Subcutaneous adipose tissue (tissue), 4 donors: Measurements from ENCODE around the gene TDO2. TPM values are rescaled to one million over a fixed set of nuclear protein-coding genes. Genes with fewer than 3 reads are reported as not detected.

Experiments used
- CTCF ChIP-seq: fragments of 450-650 bp; IDR thresholded peaks from one replicate; pipeline ENCODE4 v1.5.1; 2016; ENCODE audit warnings: low read depth, mild to moderate bottlenecking, control low read depth, antibody characterized with exemption, moderate library complexity
- total RNA-seq, 4 donors: library from RNA; depleted of rRNA; stranded (reverse); fragments of >200 nt; gene quantifications; one replicate each; pipeline ENCODE4 v1.1.0, GENCODE V29; 2016

Gene TDO2
- total RNA-seq, 4 donors from 2014 or later, result not detected

- no peak for TF ChIP-seq CTCF
Observed at GRCh38 chr4:155954939-155955338, 51.4 kb downstream of the TDO2 start.

GRCh38 chr4:155956461-155956860, 53.0 kb downstream of the TDO2 start:
- no peak for TF ChIP-seq CTCF

GRCh38 chr4:155959417-155959816, 55.9 kb downstream of the TDO2 start:
- no peak for TF ChIP-seq CTCF

DNA sequence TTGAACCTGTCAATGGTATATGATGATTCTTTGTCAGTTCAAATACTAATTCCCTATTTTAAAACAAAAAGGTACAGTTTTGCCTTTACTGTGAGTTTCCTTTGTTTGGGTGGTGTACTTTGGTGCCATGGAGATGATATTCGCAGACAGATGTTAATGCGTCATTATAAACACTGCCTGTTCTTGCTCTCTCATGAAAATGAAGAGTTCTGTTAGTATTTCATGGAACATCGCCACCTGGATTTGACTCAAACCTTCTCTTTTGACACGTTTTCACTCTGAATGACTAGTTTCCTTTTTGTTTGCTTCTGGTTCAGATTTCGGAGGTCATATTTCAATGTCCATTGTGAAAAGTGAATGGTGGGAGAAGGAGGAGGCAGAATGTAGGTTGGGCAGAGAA, 57.0 kb downstream of the TDO2 start:
- no peak for TF ChIP-seq CTCF

- no peak for TF ChIP-seq CTCF
Observed at GRCh38 chr4:155961575-155961974, 58.1 kb downstream of the TDO2 start.

- no peak for TF ChIP-seq CTCF
Observed at GRCh38 chr4:155962767-155963166, 59.3 kb downstream of the TDO2 start.

GRCh38 chr4:155964016-155964891, 60.8 kb downstream of the TDO2 start:
- TF ChIP-seq CTCF, result no peak
